NB4 (cell line): ENCODE measurements around the gene RIBC2.

Source experiments
- CTCF ChIP-seq: IDR thresholded peaks from one replicate; pipeline ENCODE4 v1.5.1; 2012; ENCODE audit warnings: low read depth, low read length
- MAX ChIP-seq: IDR thresholded peaks from 2 replicates; pipeline ENCODE4 v1.6.1; 2011; ENCODE audit warnings: low read depth, low read length
- MYC ChIP-seq: IDR thresholded peaks from 2 replicates; pipeline ENCODE4 v1.6.1; 2011; ENCODE audit warnings: low read depth, low read length
- POLR2A ChIP-seq: IDR thresholded peaks from 2 replicates; pipeline ENCODE4 v1.6.1; 2011; ENCODE audit warnings: mild to moderate bottlenecking; ENCODE audit not compliant: insufficient read length; ENCODE audit errors: extremely low read depth

GRCh38 chr22:45418056-45418769, 4.7 kb downstream of the RIBC2 start:
- TF ChIP-seq CTCF: no peak
- no peak for TF ChIP-seq POLR2A
- no peak for TF ChIP-seq MYC
- no peak for TF ChIP-seq MAX
